Ishikawa (cell line): ENCODE measurements around the gene NUP210.

Experiments
- CEBPB ChIP-seq: IDR thresholded peaks from 2 replicates; pipeline ENCODE4 v1.6.1; 2012
- CREB1 ChIP-seq: IDR thresholded peaks from 2 replicates; pipeline ENCODE4 v1.6.1; 2012; ENCODE audit warnings: low read depth
- EGR1 ChIP-seq: IDR thresholded peaks from 2 replicates; pipeline ENCODE4 v1.6.1; 2012
- EP300 ChIP-seq: IDR thresholded peaks from 2 replicates; pipeline ENCODE4 v1.6.1; 2012; ENCODE audit warnings: borderline replicate concordance
- FOXM1 ChIP-seq: IDR thresholded peaks from 2 replicates; pipeline ENCODE4 v1.6.1; 2012; ENCODE audit warnings: low read depth, borderline replicate concordance
- MAX ChIP-seq: IDR thresholded peaks from 2 replicates; pipeline ENCODE4 v1.6.1; 2012
- NFIC ChIP-seq: IDR thresholded peaks from 2 replicates; pipeline ENCODE4 v1.6.1; 2012
- RAD21 ChIP-seq: IDR thresholded peaks from 2 replicates; pipeline ENCODE4 v1.6.1; 2012; ENCODE audit warnings: low read depth
- REST ChIP-seq: IDR thresholded peaks from 2 replicates; pipeline ENCODE4 v1.6.1; 2012; ENCODE audit warnings: low read depth, mild to moderate bottlenecking
- TAF1 ChIP-seq: IDR thresholded peaks from 2 replicates; pipeline ENCODE4 v1.6.1; 2012; ENCODE audit warnings: low read depth, mild to moderate bottlenecking
- TCF12 ChIP-seq: IDR thresholded peaks from 2 replicates; pipeline ENCODE4 v1.6.1; 2012; ENCODE audit warnings: low read depth
- TEAD4 ChIP-seq: IDR thresholded peaks from 2 replicates; pipeline ENCODE4 v1.6.1; 2012
- USF1 ChIP-seq: IDR thresholded peaks from 2 replicates; pipeline ENCODE4 v1.6.1; 2012
- YY1 ChIP-seq: IDR thresholded peaks from 2 replicates; pipeline ENCODE4 v1.6.1; 2012; ENCODE audit warnings: low read depth
- ZBTB7A ChIP-seq: IDR thresholded peaks from 2 replicates; pipeline ENCODE4 v1.6.1; 2012; ENCODE audit warnings: low read depth

Gene NUP210

GRCh38 chr3:13429631-13430291, 9.6 kb upstream of the NUP210 start:
- TF ChIP-seq TCF12 (no peak), REST (no peak), CEBPB (no peak), RAD21 (no peak), TAF1 (no peak)

- TF ChIP-seq FOXM1 (no peak), NFIC (no peak), TCF12 (no peak), YY1 (no peak), CREB1 (no peak), REST (no peak), USF1 (no peak), EGR1 (no peak), RAD21 (no peak), TAF1 (no peak), EP300 (no peak), TEAD4 (no peak), MAX (no peak)
These were observed 7.8 kb upstream of the NUP210 start for GRCh38 chr3:13427662-13428603.

- no peak for TF ChIP-seq USF1
- TF ChIP-seq REST: no peak
- no peak for TF ChIP-seq FOXM1
- TF ChIP-seq NFIC: no peak
These were observed 6.5 kb upstream of the NUP210 start for GRCh38 chr3:13426591-13426990.

GRCh38 chr3:13425689-13426088, 5.6 kb upstream of the NUP210 start:
- TF ChIP-seq REST (no peak), ZBTB7A (no peak), MAX (no peak), CREB1 (no peak), CEBPB (no peak), TCF12 (no peak), USF1 (no peak), EGR1 (no peak), FOXM1 (no peak), TEAD4 (no peak), YY1 (no peak), EP300 (no peak), TAF1 (no peak), RAD21 (no peak), NFIC (no peak)
